GM19193 (cell line): ENCODE measurements around the gene RGS6.

Experiments used
- POLR2A ChIP-seq: IDR thresholded peaks from 4 replicates; pipeline ENCODE4 v1.6.1; 2011; ENCODE audit not compliant: insufficient read depth, insufficient read length; ENCODE audit errors: extremely low read depth

The RGS6 gene

GRCh38 chr14:72154645-72155378 lies 222.6 kb downstream of the RGS6 start:
- no peak for TF ChIP-seq POLR2A

GRCh38 chr14:72155379-72155993 lies 223.3 kb downstream of the RGS6 start:
- no peak for TF ChIP-seq POLR2A

GRCh38 chr14:72164420-72165228 lies 232.4 kb downstream of the RGS6 start:
- no peak for TF ChIP-seq POLR2A

- TF ChIP-seq POLR2A, result no peak
Observed at GRCh38 chr14:72165229-72165698, 233.0 kb downstream of the RGS6 start.

- no peak for TF ChIP-seq POLR2A
Observed at GRCh38 chr14:72169521-72169920, 237.3 kb downstream of the RGS6 start.

- no peak for TF ChIP-seq POLR2A
Observed at GRCh38 chr14:72172049-72172448, 239.8 kb downstream of the RGS6 start.

GRCh38 chr14:72172597-72172996 lies 240.4 kb downstream of the RGS6 start:
- TF ChIP-seq POLR2A, result no peak

- no peak for TF ChIP-seq POLR2A
Observed at GRCh38 chr14:72173038-72173720, 240.9 kb downstream of the RGS6 start.

- no peak for TF ChIP-seq POLR2A
Observed at GRCh38 chr14:72177251-72177650, 245.0 kb downstream of the RGS6 start.

- no peak for TF ChIP-seq POLR2A
Observed at GRCh38 chr14:72178517-72178916, 246.3 kb downstream of the RGS6 start.

- TF ChIP-seq POLR2A, result no peak
Observed at GRCh38 chr14:72182708-72183432, 250.6 kb downstream of the RGS6 start.

GRCh38 chr14:72183631-72184030 lies 251.4 kb downstream of the RGS6 start:
- TF ChIP-seq POLR2A, result no peak

- no peak for TF ChIP-seq POLR2A
Observed at GRCh38 chr14:72186523-72186922, 254.3 kb downstream of the RGS6 start.
